A673 (cell line): ENCODE data around the gene ICAM2. TPM values are rescaled to one million over a fixed set of nuclear protein-coding genes. Genes with fewer than 3 reads are reported as not detected.

Experiments
- BruUV-seq: library from RNA; stranded (reverse); fragments of 400-500 nt; replicated peaks from 2 replicates; lab custom pipeline; 2021; lab: Mats Ljungman, UMichigan
- CTCF ChIA-PET: fragments of 300-600 bp; sonication (Branson Sonifier 250); formaldehyde crosslinking; loops from one replicate; lab custom pipeline; 2022; ENCODE audit warnings: antibody characterized with exemption; lab: Charles Lee
- POLR2A ChIA-PET: fragments of 300-600 bp; sonication (Branson Sonifier 250); formaldehyde crosslinking; loops from one replicate; lab custom pipeline; 2022; ENCODE audit warnings: antibody characterized with exemption; ENCODE audit not compliant: low non-redundant PET; lab: Charles Lee
- DNase-seq: peaks from one replicate; pipeline ENCODE4 v3.0.0-alpha.2; 2015; ENCODE audit warnings: low spot score
- H3K27ac ChIP-seq: fragments of 200-600 bp; sonication (generic); 2 replicates; pipeline ENCODE4 v1.5.1; 2016; ENCODE audit warnings: mixed run types, low read depth, mild to moderate bottlenecking, mixed read lengths, antibody characterized with exemption, low read length; ENCODE audit not compliant: poor library complexity, severe bottlenecking
- H3K27me3 ChIP-seq: fragments of 200-600 bp; sonication (generic); replicated peaks from 2 replicates; pipeline ENCODE4 v1.6.1; 2017; ENCODE audit warnings: mixed run types, low read depth, mild to moderate bottlenecking, mixed read lengths, antibody characterized with exemption, low read length; ENCODE audit not compliant: insufficient read depth, poor library complexity
- H3K36me3 ChIP-seq: fragments of 200-600 bp; sonication (generic); 2 replicates; pipeline ENCODE4 v1.6.1; 2016; ENCODE audit warnings: mixed run types, mild to moderate bottlenecking, mixed read lengths, antibody characterized with exemption, low read length; ENCODE audit not compliant: insufficient read depth, poor library complexity, severe bottlenecking
- H3K4me1 ChIP-seq: fragments of 200-600 bp; sonication (generic); 2 replicates; pipeline ENCODE4 v1.6.1; 2017; ENCODE audit warnings: mixed run types, mild to moderate bottlenecking, mixed read lengths, antibody characterized with exemption, low read length; ENCODE audit not compliant: insufficient read depth, poor library complexity, severe bottlenecking
- H3K4me3 ChIP-seq: fragments of 200-600 bp; sonication (generic); 2 replicates; pipeline ENCODE4 v1.5.1; 2016; ENCODE audit warnings: low read depth, mixed run types, mild to moderate bottlenecking, mixed read lengths, low read length; ENCODE audit not compliant: poor library complexity, severe bottlenecking
- H3K9me3 ChIP-seq: fragments of 200-600 bp; sonication (generic); 2 replicates; pipeline ENCODE4 v1.6.1; 2016; ENCODE audit warnings: mixed run types, low read depth, mild to moderate bottlenecking, mixed read lengths, antibody characterized with exemption, low read length; ENCODE audit not compliant: poor library complexity, severe bottlenecking
- EZH2 ChIP-seq: fragments of 200-600 bp; sonication (generic); IDR thresholded peaks from 2 replicates; pipeline ENCODE4 v1.6.1; 2017; ENCODE audit warnings: borderline replicate concordance, low read depth, mild to moderate bottlenecking, mixed read lengths, antibody characterized with exemption, low read length; ENCODE audit not compliant: poor library complexity, severe bottlenecking
- intact Hi-C: fragments of 100-400 bp; cut with micrococcal nuclease; formaldehyde crosslinking; loops from one replicate; pipeline ENCODE4 v1.10.0; 2022; ENCODE audit not compliant: unreplicated experiment
- total RNA-seq: library from RNA; stranded (reverse); gene quantifications from 2 replicates; pipeline ENCODE4 v1.2.3, GENCODE V29; 2021
- TF ChIP-seq, protein P1 (sequence below): fragments of 300-800, 200-600 bp; sonication (generic); conservative IDR thresholded peaks from 2 replicates; pipeline ENCODE4 v1.5.1; 2017; ENCODE audit warnings: low read depth, mild to moderate bottlenecking, antibody characterized with exemption, low read length, moderate library complexity, mixed read lengths

ICAM2 gene
- total RNA-seq, 1 experiment from 2014 or later, result 0.99 TPM

DNA sequence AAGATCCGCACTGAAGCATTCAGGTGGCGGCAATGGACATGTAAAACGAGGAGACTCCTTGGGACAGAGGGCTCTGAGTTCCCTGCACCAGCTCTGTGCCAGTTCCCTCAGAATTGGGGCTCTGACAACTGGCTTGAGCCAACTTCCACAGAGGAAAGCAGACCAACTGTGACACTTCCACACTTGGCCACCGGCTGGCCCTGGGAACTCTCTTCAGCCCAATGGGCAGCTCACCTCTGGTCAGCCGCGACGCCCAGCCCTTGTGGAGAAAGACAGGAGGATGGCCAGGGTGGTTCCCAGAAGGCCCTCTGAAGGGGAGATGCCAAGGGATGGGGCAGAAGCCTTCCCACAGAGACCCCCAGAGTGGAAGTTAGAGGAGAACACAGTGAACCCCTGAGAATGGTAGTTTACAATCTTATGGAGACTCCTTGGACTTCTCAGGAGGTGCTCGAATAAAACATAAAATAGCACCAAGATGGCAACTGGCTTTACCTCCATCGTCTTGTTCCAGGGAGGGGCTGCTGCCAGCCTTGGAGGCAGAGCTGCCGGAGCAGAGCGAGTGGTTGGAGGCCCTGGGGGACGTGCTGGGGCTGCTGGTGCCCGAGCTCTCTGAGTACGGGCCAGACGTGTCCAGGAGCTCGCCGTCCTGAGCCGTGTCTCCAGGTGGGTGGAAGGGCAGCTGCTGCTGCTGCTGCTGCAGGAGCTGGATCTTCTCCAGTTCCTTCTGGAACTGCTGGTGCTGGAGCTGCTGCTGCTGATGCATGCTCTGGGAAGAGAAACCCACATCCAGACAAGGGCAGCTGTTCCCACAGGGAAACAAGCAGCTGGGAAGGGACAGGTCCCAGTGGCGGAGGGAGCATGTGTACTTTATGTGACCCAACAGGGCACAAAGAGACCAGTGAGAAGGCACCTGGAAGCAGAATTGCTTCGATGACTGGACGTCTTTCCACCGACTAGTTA lies 35.0 kb upstream of the ICAM2 start:
- ChIA-PET CTCF (no interaction called here), POLR2A (no interaction called here)
- Histone ChIP-seq H3K4me3 (no peak overlapping the region), H3K4me1 (no peaks in the 10 kb centered on the region), H3K27ac (no peak overlapping the region), H3K27me3 (no peaks in the 10 kb centered on the region), H3K36me3 (no peaks in the 10 kb centered on the region), H3K9me3 (no peaks in the 10 kb centered on the region)
- TF ChIP-seq, protein P1, sequence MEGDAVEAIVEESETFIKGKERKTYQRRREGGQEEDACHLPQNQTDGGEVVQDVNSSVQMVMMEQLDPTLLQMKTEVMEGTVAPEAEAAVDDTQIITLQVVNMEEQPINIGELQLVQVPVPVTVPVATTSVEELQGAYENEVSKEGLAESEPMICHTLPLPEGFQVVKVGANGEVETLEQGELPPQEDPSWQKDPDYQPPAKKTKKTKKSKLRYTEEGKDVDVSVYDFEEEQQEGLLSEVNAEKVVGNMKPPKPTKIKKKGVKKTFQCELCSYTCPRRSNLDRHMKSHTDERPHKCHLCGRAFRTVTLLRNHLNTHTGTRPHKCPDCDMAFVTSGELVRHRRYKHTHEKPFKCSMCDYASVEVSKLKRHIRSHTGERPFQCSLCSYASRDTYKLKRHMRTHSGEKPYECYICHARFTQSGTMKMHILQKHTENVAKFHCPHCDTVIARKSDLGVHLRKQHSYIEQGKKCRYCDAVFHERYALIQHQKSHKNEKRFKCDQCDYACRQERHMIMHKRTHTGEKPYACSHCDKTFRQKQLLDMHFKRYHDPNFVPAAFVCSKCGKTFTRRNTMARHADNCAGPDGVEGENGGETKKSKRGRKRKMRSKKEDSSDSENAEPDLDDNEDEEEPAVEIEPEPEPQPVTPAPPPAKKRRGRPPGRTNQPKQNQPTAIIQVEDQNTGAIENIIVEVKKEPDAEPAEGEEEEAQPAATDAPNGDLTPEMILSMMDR, result no peak
- no peak for TF ChIP-seq EZH2
- intact Hi-C loops, result no loop called here
- no TSS peak for BruUV-seq
- no peak for DNase-seq

DNA sequence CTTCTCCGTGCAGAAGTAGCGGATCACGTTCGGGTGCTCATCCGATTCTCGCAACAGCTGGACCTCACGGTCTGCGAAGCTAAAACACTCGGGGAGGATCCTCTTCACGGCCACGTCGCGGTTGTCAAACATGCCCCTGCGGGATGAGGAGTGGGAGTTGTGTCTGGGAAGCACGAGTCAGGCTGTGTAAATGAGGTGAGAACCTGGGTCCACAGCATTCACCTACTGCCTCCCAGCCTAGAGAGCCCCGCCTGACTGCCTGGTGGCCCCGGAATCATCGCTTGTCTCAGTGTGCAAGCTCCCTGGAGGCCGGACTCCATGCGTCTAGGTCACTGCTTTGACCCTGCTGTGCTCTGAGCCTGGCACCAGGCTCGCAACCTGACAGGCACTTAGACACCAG lies 33.9 kb upstream of the ICAM2 start:
- DNase-seq, result no peak
- ChIA-PET POLR2A (no interaction called here), CTCF (no interaction called here)
- H3K27ac ChIP-seq, result no peak overlapping the region
- BruUV-seq, result no TSS peak
- H3K4me1 ChIP-seq, result no peaks in the 10 kb centered on the region
- intact Hi-C loops, result no loop called here
- H3K36me3 ChIP-seq, result no peaks in the 10 kb centered on the region
- H3K4me3 ChIP-seq, result no peak overlapping the region
- TF ChIP-seq EZH2, result no peak
- TF ChIP-seq, protein P1, result no peak
- no peaks in the 10 kb centered on the region for H3K27me3 ChIP-seq
- H3K9me3 ChIP-seq, result no peaks in the 10 kb centered on the region

GRCh38 chr17:64053101-64053500 lies 32.7 kb upstream of the ICAM2 start:
- Histone ChIP-seq H3K27ac (no peak overlapping the region), H3K27me3 (no peaks in the 10 kb centered on the region), H3K9me3 (no peaks in the 10 kb centered on the region), H3K4me1 (no peaks in the 10 kb centered on the region), H3K4me3 (no peak overlapping the region), H3K36me3 (no peaks in the 10 kb centered on the region)
- ChIA-PET CTCF (no interaction called here), POLR2A (interaction anchor here (0.6 kb wide), 1 partner anchor 22 kb away, joined by 3 read pairs; no protein-coding TSS in a partner anchor)
- no peak for DNase-seq
- BruUV-seq, result no TSS peak
- TF ChIP-seq EZH2, result no peak
- TF ChIP-seq, protein P1, result no peak
- intact Hi-C loops, result no loop called here
